Neural cell (in vitro differentiated cells): ENCODE data around the gene EYS. TPM values are rescaled to one million over a fixed set of nuclear protein-coding genes. Genes with fewer than 3 reads are reported as not detected.

ENCODE experiments used
- H2AFZ ChIP-seq: fragments of 200-600, 300-800 bp; sonication (generic), shearing (Covaris generic); 2 replicates; pipeline ENCODE4 v1.6.0; 2014; ENCODE audit warnings: low read depth, mild to moderate bottlenecking, antibody characterized with exemption, low read length, moderate library complexity
- H3F3A ChIP-seq: fragments of 200-600 bp; shearing (Covaris generic); 2 replicates; pipeline ENCODE4 v1.6.1; 2016; ENCODE audit warnings: mild to moderate bottlenecking, moderate library complexity, mixed read lengths, antibody characterized with exemption, low read length; ENCODE audit not compliant: insufficient read depth, poor library complexity, severe bottlenecking
- H3K27ac ChIP-seq: fragments of 200-600, 300-800 bp; sonication (generic), shearing (Covaris generic); 2 replicates; pipeline ENCODE4 v1.5.1; 2014; ENCODE audit warnings: mild to moderate bottlenecking, low read length, moderate library complexity
- H3K27me3 ChIP-seq: fragments of 300-800, 200-600 bp; sonication (generic), shearing (Covaris generic); 2 replicates; pipeline ENCODE4 v1.6.0; 2014; ENCODE audit warnings: mild to moderate bottlenecking, low read depth, low read length, moderate library complexity; ENCODE audit not compliant: insufficient read depth
- H3K36me3 ChIP-seq: fragments of 300-800, 200-600 bp; sonication (generic), shearing (Covaris generic); 2 replicates; pipeline ENCODE4 v1.5.1; 2014; ENCODE audit warnings: mild to moderate bottlenecking, antibody characterized with exemption, low read length, moderate library complexity; ENCODE audit not compliant: insufficient read depth
- H3K4me2 ChIP-seq: fragments of 300-800, 200-600 bp; sonication (generic), shearing (Covaris generic); 2 replicates; pipeline ENCODE4 v1.6.0; 2014; ENCODE audit warnings: mild to moderate bottlenecking, low read length
- H3K4me3 ChIP-seq: fragments of 300-800, 200-600 bp; sonication (generic), shearing (Covaris generic); 2 replicates; pipeline ENCODE4 v1.5.1; 2014; ENCODE audit warnings: mild to moderate bottlenecking, low read length, moderate library complexity
- H3K79me2 ChIP-seq: fragments of 200-600 bp; shearing (Covaris generic); replicated peaks from 2 replicates; pipeline ENCODE4 v1.6.0; 2014; ENCODE audit warnings: mild to moderate bottlenecking, low read length, moderate library complexity; ENCODE audit not compliant: insufficient read depth
- H3K9ac ChIP-seq: fragments of 300-800, 200-600 bp; sonication (generic), shearing (Covaris generic); 2 replicates; pipeline ENCODE4 v1.6.1; 2016; ENCODE audit warnings: mild to moderate bottlenecking, low read length, mixed read lengths
- H3K9me2 ChIP-seq: fragments of 200-600 bp; shearing (Covaris generic); 2 replicates; pipeline ENCODE4 v1.6.1; 2016; ENCODE audit warnings: mild to moderate bottlenecking, low read length, mixed read lengths; ENCODE audit not compliant: insufficient read depth
- H3K9me3 ChIP-seq: fragments of 200-600, 300-800 bp; sonication (generic), shearing (Covaris generic); 2 replicates; pipeline ENCODE4 v1.6.1; 2016; ENCODE audit warnings: mild to moderate bottlenecking, mixed run types, low read length, moderate library complexity, mixed read lengths
- H4K20me1 ChIP-seq: fragments of 200-600 bp; shearing (Covaris generic); 2 replicates; pipeline ENCODE4 v1.6.1; 2016; ENCODE audit warnings: mild to moderate bottlenecking, mixed run types; ENCODE audit not compliant: insufficient read depth
- CTCF ChIP-seq: fragments of 450-650 bp; IDR thresholded peaks from 2 replicates; pipeline ENCODE4 v1.5.1; 2014; ENCODE audit warnings: antibody characterized with exemption, mild to moderate bottlenecking, moderate library complexity; ENCODE audit not compliant: poor library complexity, severe bottlenecking
- EP300 ChIP-seq: fragments of 450-650 bp; conservative IDR thresholded peaks from 2 replicates; pipeline ENCODE4 v1.6.1; 2014; ENCODE audit warnings: antibody characterized with exemption, mild to moderate bottlenecking, moderate library complexity; ENCODE audit not compliant: poor library complexity, severe bottlenecking
- EZH2 ChIP-seq: fragments of 200-600, 300-800 bp; shearing (Covaris generic), sonication (generic); IDR thresholded peaks from 2 replicates; pipeline ENCODE4 v1.6.1; 2014; ENCODE audit warnings: antibody characterized with exemption, low read length, borderline replicate concordance, mild to moderate bottlenecking; ENCODE audit not compliant: insufficient read depth, poor library complexity, severe bottlenecking
- MXI1 ChIP-seq: fragments of 450-650 bp; conservative IDR thresholded peaks from 2 replicates; pipeline ENCODE4 v1.6.1; 2014; ENCODE audit warnings: antibody characterized with exemption, mild to moderate bottlenecking; ENCODE audit not compliant: poor library complexity, severe bottlenecking
- POLR2AphosphoS5 ChIP-seq: IDR thresholded peaks from 2 replicates; pipeline ENCODE4 v1.6.1; 2012
- RAD21 ChIP-seq: fragments of 450-650 bp; conservative IDR thresholded peaks from 2 replicates; pipeline ENCODE4 v1.6.1; 2014; ENCODE audit warnings: antibody characterized with exemption, mild to moderate bottlenecking, moderate library complexity
- REST ChIP-seq: IDR thresholded peaks from 2 replicates; pipeline ENCODE4 v1.6.1; 2012; ENCODE audit warnings: borderline replicate concordance
- SMC3 ChIP-seq: fragments of 450-650 bp; conservative IDR thresholded peaks from 2 replicates; pipeline ENCODE4 v1.6.1; 2014; ENCODE audit warnings: antibody characterized with exemption, mild to moderate bottlenecking, moderate library complexity; ENCODE audit not compliant: poor library complexity
- TAF1 ChIP-seq: IDR thresholded peaks from 2 replicates; pipeline ENCODE4 v1.6.1; 2012; ENCODE audit warnings: low read depth
- polyA plus RNA-seq: library from polyadenylated mRNA; depleted of rRNA; stranded (reverse); fragments of >200 nt; gene quantifications from 2 replicates; pipeline ENCODE4 v1.2.3, GENCODE V29; 2014

Gene EYS
- polyA plus RNA-seq, 1 donor from 2014 or later, result 0.38 TPM

DNA sequence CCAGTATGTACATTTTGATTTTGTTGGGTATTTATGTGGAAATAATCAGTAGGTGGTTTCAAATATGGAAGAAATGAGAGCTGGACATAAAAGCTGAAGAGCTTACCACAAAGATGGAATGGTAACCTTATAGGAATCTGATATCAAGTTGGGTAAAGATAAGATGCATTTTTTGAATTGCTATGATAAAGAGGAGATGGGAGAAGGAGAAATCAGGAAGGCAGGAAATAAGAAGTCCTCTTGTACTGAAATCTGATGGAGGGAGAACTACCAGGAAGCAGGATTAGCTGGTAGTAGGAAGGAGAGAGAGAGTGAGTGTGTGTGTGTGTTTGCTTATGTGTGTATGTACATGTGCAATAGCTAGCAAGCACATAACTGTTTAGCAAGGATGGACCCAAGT lies 1603.0 kb downstream of the EYS start:
- Histone ChIP-seq H3K27ac (no peak overlapping the region), H4K20me1 (no peaks in the 10 kb centered on the region), H2AFZ (no peak overlapping the region), H3K4me3 (no peak overlapping the region), H3K27me3 (no peaks in the 10 kb centered on the region), H3K79me2 (no peaks in the 10 kb centered on the region), H3K9me3 (no peaks in the 10 kb centered on the region), H3K4me2 (no peak overlapping the region), H3K9me2 (no peaks in the 10 kb centered on the region), H3K36me3 (no peaks in the 10 kb centered on the region), H3K9ac (no peak overlapping the region), H3F3A (no peaks in the 10 kb centered on the region)
- TF ChIP-seq RAD21, result no peak
- TF ChIP-seq CTCF, result no peak
- no peak for TF ChIP-seq EZH2
- no peak for TF ChIP-seq SMC3
- no peak for TF ChIP-seq POLR2AphosphoS5
- no peak for TF ChIP-seq REST
- TF ChIP-seq TAF1, result no peak
- TF ChIP-seq EP300, result no peak
- TF ChIP-seq MXI1, result no peak

DNA sequence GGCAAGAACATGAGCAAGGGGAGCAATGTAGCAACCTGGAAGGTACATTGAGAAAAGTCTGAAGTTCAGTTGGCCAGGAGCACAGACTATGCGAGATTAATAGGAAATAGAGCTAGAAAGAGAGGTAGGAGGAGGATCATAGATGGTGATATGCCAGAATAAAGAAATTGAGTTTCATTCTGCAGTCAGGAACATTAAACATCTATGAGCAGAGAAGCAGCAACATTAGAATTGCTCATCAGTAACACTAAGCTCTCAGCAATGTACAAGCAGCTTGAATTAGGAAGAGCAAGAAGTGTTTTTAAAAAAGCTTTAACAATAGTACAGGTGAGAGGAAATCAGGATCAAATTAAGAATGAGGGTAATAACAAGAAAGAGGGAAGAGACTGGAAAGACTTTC lies 1603.5 kb downstream of the EYS start:
- H3K4me3 ChIP-seq, result no peak overlapping the region
- TF ChIP-seq SMC3 (no peak), CTCF (no peak), POLR2AphosphoS5 (no peak), REST (no peak), RAD21 (no peak), MXI1 (no peak), EZH2 (no peak), TAF1 (no peak), EP300 (no peak)
- no peak overlapping the region for H2AFZ ChIP-seq
- H4K20me1 ChIP-seq, result no peaks in the 10 kb centered on the region
- H3K79me2 ChIP-seq, result no peaks in the 10 kb centered on the region
- no peaks in the 10 kb centered on the region for H3K9me2 ChIP-seq
- H3F3A ChIP-seq, result no peaks in the 10 kb centered on the region
- H3K27ac ChIP-seq, result no peak overlapping the region
- no peaks in the 10 kb centered on the region for H3K27me3 ChIP-seq
- H3K9ac ChIP-seq, result no peak overlapping the region
- no peaks in the 10 kb centered on the region for H3K36me3 ChIP-seq
- no peak overlapping the region for H3K4me2 ChIP-seq
- H3K9me3 ChIP-seq, result no peaks in the 10 kb centered on the region
